Measurements from ENCODE around the gene HSD11B1. TPM values are rescaled to one million over a fixed set of nuclear protein-coding genes. Genes with fewer than 3 reads are reported as not detected.

Gene HSD11B1
- total RNA-seq, 1 donor from 2014 or later, result not detected

DNA sequence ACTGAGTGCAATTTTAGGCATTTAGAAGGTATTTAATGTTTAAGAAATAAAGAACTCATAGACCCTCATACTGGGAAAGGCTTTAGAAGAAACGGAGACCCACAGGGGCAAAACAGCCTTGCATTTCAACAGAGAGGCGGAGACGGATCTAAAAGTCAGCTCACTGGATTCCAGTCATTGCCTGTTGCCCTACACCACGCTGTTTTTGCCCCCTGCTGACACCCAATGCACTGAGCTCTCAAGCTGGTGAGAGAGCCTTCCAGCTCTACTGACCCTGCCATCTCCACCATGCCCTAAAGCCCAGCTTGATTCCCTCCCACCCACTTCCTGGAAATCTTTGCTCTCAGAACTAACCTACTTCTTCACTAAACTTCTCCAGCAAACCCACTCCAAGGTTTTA lies 44.0 kb downstream of the HSD11B1 start:
- no peak overlapping the region for H3K27ac ChIP-seq (ENCODE audit: low read depth, low read length)
- H3K36me3 ChIP-seq (ENCODE audit: control insufficient read depth in 3 of 3, insufficient read depth in 3 of 3, low read length in 3 of 3), result no peaks in the 10 kb centered on the region
- no peak overlapping the region for H3K9ac ChIP-seq (ENCODE audit: low read depth in 1 of 3, low read length in 3 of 3)
- peaks cover 9 to 11% (median 9%) of the 10 kb centered on the region in 3 donors for H3K4me1 ChIP-seq (ENCODE audit: control insufficient read depth in 3 of 3, insufficient read depth in 3 of 3, low read length in 3 of 3)
- H3K27me3 ChIP-seq (ENCODE audit: control insufficient read depth in 3 of 3, insufficient read depth in 3 of 3, low read length in 3 of 3), result no peaks in the 10 kb centered on the region
- H3K9me3 ChIP-seq (ENCODE audit: control insufficient read depth in 3 of 3, low read length in 3 of 3), result no peaks in the 10 kb centered on the region
- no peak overlapping the region for H3K4me3 ChIP-seq (ENCODE audit: low read length in 3 of 3)

DNA sequence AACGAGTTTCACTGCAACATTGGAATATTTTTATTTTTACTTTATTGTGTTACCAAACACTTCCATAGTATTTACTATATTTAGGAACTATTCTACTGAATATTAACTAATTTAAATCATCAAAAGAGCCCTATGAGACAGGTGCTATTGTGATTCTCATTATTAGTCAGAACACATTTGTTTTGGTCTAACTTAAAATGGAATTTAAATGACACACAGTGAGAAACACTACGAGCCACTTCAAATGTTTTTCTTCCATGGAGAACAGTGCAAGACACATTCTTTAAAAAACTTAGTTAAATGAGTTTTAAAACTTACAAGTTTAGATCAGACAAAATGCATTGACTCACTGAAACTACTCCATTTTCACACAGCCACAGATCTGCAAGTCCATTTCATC lies 44.6 kb downstream of the HSD11B1 start:
- H3K4me3 ChIP-seq (ENCODE audit: low read length in 3 of 3), result no peak overlapping the region
- no peaks in the 10 kb centered on the region for H3K27me3 ChIP-seq (ENCODE audit: control insufficient read depth in 3 of 3, insufficient read depth in 3 of 3, low read length in 3 of 3)
- H3K9ac ChIP-seq (ENCODE audit: low read depth in 1 of 3, low read length in 3 of 3), result no peak overlapping the region
- peaks cover 9 to 11% (median 9%) of the 10 kb centered on the region in 3 donors for H3K4me1 ChIP-seq (ENCODE audit: control insufficient read depth in 3 of 3, insufficient read depth in 3 of 3, low read length in 3 of 3)
- H3K36me3 ChIP-seq (ENCODE audit: control insufficient read depth in 3 of 3, insufficient read depth in 3 of 3, low read length in 3 of 3), result no peaks in the 10 kb centered on the region
- H3K9me3 ChIP-seq (ENCODE audit: control insufficient read depth in 3 of 3, low read length in 3 of 3), result no peaks in the 10 kb centered on the region
- no peak overlapping the region for H3K27ac ChIP-seq (ENCODE audit: low read depth, low read length)

DNA sequence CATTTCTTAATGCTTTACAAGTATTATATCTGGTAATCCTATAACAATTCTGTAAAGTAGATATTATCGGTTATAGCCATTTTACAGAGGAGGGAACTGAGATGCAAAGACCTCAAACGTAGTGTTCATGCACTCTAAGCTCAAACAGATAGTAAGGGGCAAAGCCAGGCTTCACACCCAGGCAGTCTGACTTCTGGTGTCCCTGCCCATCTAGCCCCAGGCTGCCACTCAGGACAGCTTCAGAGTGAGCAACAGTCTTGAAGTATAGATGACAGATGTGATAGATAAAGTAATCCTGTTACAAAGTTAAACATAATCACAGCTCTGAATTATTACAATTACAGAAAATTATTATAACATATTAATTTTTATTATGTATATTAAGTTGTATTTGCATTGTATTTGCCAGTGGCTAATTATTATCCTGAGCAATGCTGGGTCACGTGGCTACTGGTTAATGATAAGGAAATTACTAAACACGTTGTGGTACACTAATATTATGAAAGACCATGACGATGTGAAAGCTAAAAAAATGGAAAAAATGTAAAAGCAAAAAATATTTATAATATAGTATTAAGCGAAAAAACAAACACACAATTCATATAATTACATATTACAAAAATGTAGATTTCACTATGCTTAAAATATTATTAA lies 45.2 kb downstream of the HSD11B1 start:
- H3K36me3 ChIP-seq (ENCODE audit: control insufficient read depth in 3 of 3, insufficient read depth in 3 of 3, low read length in 3 of 3), result no peaks in the 10 kb centered on the region
- H3K9me3 ChIP-seq (ENCODE audit: control insufficient read depth in 3 of 3, low read length in 3 of 3), result no peaks in the 10 kb centered on the region
- no peak overlapping the region for H3K9ac ChIP-seq (ENCODE audit: low read depth in 1 of 3, low read length in 3 of 3)
- H3K27me3 ChIP-seq (ENCODE audit: control insufficient read depth in 3 of 3, insufficient read depth in 3 of 3, low read length in 3 of 3), result no peaks in the 10 kb centered on the region
- no peak overlapping the region for H3K27ac ChIP-seq (ENCODE audit: low read depth, low read length)
- H3K4me3 ChIP-seq (ENCODE audit: low read length in 3 of 3), result no peak overlapping the region
- H3K4me1 ChIP-seq (ENCODE audit: control insufficient read depth in 3 of 3, insufficient read depth in 3 of 3, low read length in 3 of 3), result peaks cover 9 to 11% (median 9%) of the 10 kb centered on the region in 3 donors

DNA sequence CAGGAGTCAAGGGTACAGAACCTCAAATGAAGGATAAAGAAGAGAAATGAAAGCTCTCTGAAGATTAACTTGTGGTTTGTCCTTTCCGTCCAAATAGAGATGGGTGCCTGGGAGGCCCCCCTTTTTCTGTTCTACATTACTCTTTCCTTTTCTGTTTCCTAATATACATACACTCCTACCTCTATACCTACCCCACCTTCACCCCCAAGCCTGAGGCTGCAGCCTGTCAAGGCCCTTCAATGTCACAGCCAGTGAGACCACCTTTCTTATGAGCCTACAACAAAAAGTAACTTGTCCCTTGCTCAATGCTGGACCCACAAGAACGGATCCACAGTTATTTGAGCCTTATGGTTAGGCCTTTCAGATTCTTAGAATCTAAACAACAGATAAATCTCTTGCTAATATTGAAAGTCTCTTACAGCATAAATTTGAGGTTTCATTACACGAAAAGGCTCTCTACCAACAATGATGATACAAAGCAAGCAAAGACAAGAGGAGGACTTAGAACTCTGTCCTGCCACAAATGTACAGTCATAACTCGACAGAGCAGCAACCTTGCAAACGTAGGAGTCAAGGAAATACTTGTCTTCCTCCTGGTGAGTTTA lies 47.1 kb downstream of the HSD11B1 start:
- Histone ChIP-seq H3K4me1 (ENCODE audit: control insufficient read depth in 3 of 3, insufficient read depth in 3 of 3, low read length in 3 of 3) (peaks cover 9 to 11% (median 9%) of the 10 kb centered on the region in 3 donors), H3K27me3 (ENCODE audit: control insufficient read depth in 3 of 3, insufficient read depth in 3 of 3, low read length in 3 of 3) (no peaks in the 10 kb centered on the region), H3K9me3 (ENCODE audit: control insufficient read depth in 3 of 3, low read length in 3 of 3) (no peaks in the 10 kb centered on the region), H3K36me3 (ENCODE audit: control insufficient read depth in 3 of 3, insufficient read depth in 3 of 3, low read length in 3 of 3) (no peaks in the 10 kb centered on the region), H3K9ac (ENCODE audit: low read depth in 1 of 3, low read length in 3 of 3) (no peak overlapping the region), H3K27ac (ENCODE audit: low read depth, low read length) (no peak overlapping the region), H3K4me3 (ENCODE audit: low read length in 3 of 3) (no peak overlapping the region)

DNA sequence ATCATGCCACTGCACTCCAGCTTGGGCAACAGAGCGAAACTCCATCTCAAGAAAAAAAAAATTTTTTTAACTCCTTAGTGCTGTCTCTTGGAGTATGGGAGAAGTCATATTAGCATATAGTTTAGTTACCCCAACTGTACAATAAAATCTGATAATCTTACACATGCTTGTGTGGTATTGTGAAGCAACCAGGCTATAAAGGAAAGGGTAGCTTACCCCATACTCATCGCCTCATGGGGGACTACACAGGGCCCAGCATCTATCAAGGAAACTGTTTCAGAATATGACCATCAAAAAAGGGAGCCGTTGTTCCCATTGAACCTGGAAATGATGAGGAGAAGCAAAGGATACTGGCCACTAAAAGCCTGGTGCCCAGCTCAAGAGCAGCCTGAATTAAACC lies 48.2 kb downstream of the HSD11B1 start:
- no peak overlapping the region for H3K4me3 ChIP-seq (ENCODE audit: low read length in 3 of 3)
- no peak overlapping the region for H3K27ac ChIP-seq (ENCODE audit: low read depth, low read length)
- H3K27me3 ChIP-seq (ENCODE audit: control insufficient read depth in 3 of 3, insufficient read depth in 3 of 3, low read length in 3 of 3), result no peaks in the 10 kb centered on the region
- no peaks in the 10 kb centered on the region for H3K36me3 ChIP-seq (ENCODE audit: control insufficient read depth in 3 of 3, insufficient read depth in 3 of 3, low read length in 3 of 3)
- H3K9ac ChIP-seq (ENCODE audit: low read depth in 1 of 3, low read length in 3 of 3), result no peak overlapping the region
- no peaks in the 10 kb centered on the region for H3K9me3 ChIP-seq (ENCODE audit: control insufficient read depth in 3 of 3, low read length in 3 of 3)
- peaks cover 3 to 4% (median 3%) of the 10 kb centered on the region in 3 donors for H3K4me1 ChIP-seq (ENCODE audit: control insufficient read depth in 3 of 3, insufficient read depth in 3 of 3, low read length in 3 of 3)

DNA sequence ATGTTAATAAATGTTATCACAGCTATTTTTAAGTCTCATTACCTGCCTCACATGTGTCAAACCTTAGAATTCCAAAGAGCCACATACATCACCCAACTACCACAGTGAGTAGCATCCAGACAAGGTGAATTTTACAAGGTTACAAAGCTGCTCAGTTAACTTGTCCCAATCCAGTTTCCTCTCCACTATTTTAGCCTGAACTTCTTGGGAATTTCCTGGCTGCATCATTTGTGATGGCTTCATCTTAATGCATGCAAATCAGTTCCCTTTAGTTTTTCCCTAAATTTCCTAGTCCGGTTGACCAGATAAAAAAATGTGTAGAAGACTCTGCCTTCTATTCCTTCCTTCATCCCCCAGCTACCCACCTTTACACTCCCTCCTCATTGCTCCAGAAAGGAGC lies 50.6 kb downstream of the HSD11B1 start:
- Histone ChIP-seq H3K4me1 (ENCODE audit: control insufficient read depth in 3 of 3, insufficient read depth in 3 of 3, low read length in 3 of 3) (peaks cover 7 to 13% (median 8%) of the 10 kb centered on the region in 3 donors), H3K36me3 (ENCODE audit: control insufficient read depth in 3 of 3, insufficient read depth in 3 of 3, low read length in 3 of 3) (peaks cover 0 to 2% (median 0%) of the 10 kb centered on the region in 3 donors), H3K4me3 (ENCODE audit: low read length in 3 of 3) (no peak overlapping the region), H3K9ac (ENCODE audit: low read depth in 1 of 3, low read length in 3 of 3) (no peak overlapping the region), H3K27me3 (ENCODE audit: control insufficient read depth in 3 of 3, insufficient read depth in 3 of 3, low read length in 3 of 3) (no peaks in the 10 kb centered on the region), H3K9me3 (ENCODE audit: control insufficient read depth in 3 of 3, low read length in 3 of 3) (no peaks in the 10 kb centered on the region), H3K27ac (ENCODE audit: low read depth, low read length) (no peak overlapping the region)

DNA sequence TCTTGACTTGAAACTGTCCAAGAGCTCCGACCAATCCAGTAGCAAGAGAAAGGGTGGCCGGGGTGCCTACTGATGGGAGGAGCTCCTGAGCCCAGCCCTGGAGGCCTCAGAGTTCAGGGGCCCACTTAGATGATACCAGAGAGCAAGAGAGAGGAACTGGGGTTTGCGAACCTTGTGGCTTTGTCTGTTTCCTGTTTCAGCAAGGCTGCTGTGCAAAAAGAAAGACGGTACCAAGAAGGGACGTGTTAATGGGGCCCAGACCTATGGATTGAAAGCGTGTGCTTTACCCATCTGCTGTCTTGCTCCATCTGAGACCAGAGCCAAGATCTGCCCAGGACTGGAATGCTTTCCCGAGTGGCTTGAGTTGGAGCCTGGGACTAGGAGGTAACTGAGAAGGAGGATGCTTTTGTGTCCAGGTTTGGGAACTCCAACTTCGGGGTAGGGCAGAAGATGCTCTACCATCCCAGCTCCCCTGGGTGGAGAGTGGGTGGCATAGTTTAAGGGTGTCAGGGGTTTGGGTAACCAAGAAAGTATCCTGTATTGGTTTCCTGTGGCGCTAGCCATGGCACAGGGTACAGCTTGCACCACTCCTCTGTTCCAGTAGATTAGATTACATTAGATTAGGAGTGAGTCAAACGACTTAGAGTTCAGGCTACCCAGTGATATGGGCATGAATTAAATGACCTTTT lies 51.4 kb downstream of the HSD11B1 start, which contains the start of gene TRAF3IP3:
TSS of gene TRAF3IP3 (plus strand) at position 128 of the 689 bp plus-strand sequence. CDS start 3,987 bp downstream, outside the sequence.
- no peaks in the 10 kb centered on the region for H3K27me3 ChIP-seq (ENCODE audit: control insufficient read depth in 3 of 3, insufficient read depth in 3 of 3, low read length in 3 of 3)
- H3K9ac ChIP-seq (ENCODE audit: low read depth in 1 of 3, low read length in 3 of 3), result no peak within 1 kb of the TSS
- H3K36me3 ChIP-seq (ENCODE audit: control insufficient read depth in 3 of 3, insufficient read depth in 3 of 3, low read length in 3 of 3), result peaks cover 0 to 2% (median 0%) of the 10 kb centered on the region in 3 donors
- peak within 1 kb of the TSS in 1 of 3 donors; percentile 36 for H3K4me3 ChIP-seq (ENCODE audit: low read length in 3 of 3)
- H3K4me1 ChIP-seq (ENCODE audit: control insufficient read depth in 3 of 3, insufficient read depth in 3 of 3, low read length in 3 of 3), result peaks cover 7 to 17% (median 10%) of the 10 kb centered on the region in 3 donors
- no peaks in the 10 kb centered on the region for H3K9me3 ChIP-seq (ENCODE audit: control insufficient read depth in 3 of 3, low read length in 3 of 3)
- H3K27ac ChIP-seq (ENCODE audit: low read depth, low read length), result no peak within 1 kb of the TSS

DNA sequence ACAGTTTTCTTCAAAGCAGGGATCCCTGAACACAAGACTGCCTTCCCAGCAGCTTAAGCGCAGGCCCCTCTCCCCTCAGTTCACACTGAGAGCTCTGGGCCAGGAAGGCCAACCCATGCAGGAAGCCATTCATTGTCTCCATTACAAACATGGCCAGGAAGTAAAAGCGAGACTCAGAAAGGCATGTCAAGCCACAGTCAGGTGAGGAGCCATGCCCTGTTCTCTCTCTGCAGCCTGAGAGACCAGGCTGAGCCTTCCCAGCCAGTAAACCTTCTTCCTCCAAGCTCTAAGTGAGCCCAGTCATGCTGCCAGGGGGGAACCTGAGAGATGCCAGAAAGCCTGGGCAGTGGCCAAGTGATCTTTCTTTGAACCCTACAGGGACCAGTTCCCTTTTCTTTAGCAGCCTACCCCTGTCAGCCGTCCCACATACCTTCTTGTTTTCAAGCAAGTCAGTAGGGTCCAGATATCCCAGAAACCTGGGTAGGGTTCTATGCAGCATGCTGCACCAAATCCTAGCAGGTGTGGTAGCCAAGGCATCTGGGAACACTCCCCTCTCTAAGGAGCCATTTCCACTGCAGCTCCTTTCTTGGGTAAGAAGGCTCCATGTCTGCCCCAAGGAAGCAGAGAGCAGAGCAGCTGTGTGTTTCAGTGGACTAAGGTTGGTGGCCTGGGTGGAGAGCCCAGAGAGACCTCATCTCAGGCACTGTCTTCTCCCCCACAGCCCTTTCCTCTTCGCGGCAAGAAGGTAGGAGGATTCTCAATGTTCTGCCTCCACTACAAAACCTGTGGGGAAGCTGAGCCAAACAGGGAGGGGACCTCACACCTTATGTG lies 52.2 kb downstream of the HSD11B1 start:
- no peaks in the 10 kb centered on the region for H3K27me3 ChIP-seq (ENCODE audit: control insufficient read depth in 3 of 3, insufficient read depth in 3 of 3, low read length in 3 of 3)
- peaks cover 0 to 2% (median 0%) of the 10 kb centered on the region in 3 donors for H3K36me3 ChIP-seq (ENCODE audit: control insufficient read depth in 3 of 3, insufficient read depth in 3 of 3, low read length in 3 of 3)
- H3K9me3 ChIP-seq (ENCODE audit: control insufficient read depth in 3 of 3, low read length in 3 of 3), result no peaks in the 10 kb centered on the region
- peaks cover 7 to 17% (median 10%) of the 10 kb centered on the region in 3 donors for H3K4me1 ChIP-seq (ENCODE audit: control insufficient read depth in 3 of 3, insufficient read depth in 3 of 3, low read length in 3 of 3)
- peak overlapping the region in 1 of 3 donors; percentile 10 for H3K9ac ChIP-seq (ENCODE audit: low read depth in 1 of 3, low read length in 3 of 3)
- H3K4me3 ChIP-seq (ENCODE audit: low read length in 3 of 3), result peak overlapping the region in 1 of 3 donors; percentile 36
- H3K27ac ChIP-seq (ENCODE audit: low read depth, low read length), result no peak overlapping the region

DNA sequence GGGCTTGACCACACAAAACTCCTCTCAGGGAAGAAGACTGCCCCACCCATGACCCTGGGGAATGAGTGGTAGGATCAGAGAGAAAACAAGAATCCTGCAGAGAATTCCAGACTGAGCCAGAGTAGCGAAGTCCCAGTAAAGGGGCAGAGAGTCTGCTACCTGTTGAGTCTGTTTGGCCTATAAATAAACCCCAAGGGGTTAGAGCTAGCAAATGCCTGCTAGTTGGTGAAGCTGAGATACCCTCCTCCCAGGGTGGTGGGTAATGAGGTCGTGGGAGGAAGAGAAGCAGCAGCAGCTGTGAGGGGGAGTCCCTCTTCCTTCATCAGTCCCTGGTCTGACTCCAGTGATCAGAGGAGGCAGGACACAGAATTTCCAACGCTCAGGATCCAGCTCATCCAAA lies 53.8 kb downstream of the HSD11B1 start:
- H3K27ac ChIP-seq (ENCODE audit: low read depth, low read length), result no peak overlapping the region
- H3K4me3 ChIP-seq (ENCODE audit: low read length in 3 of 3), result no peak overlapping the region
- peaks cover 7 to 17% (median 10%) of the 10 kb centered on the region in 3 donors for H3K4me1 ChIP-seq (ENCODE audit: control insufficient read depth in 3 of 3, insufficient read depth in 3 of 3, low read length in 3 of 3)
- H3K9ac ChIP-seq (ENCODE audit: low read depth in 1 of 3, low read length in 3 of 3), result no peak overlapping the region
- H3K9me3 ChIP-seq (ENCODE audit: control insufficient read depth in 3 of 3, low read length in 3 of 3), result no peaks in the 10 kb centered on the region
- H3K36me3 ChIP-seq (ENCODE audit: control insufficient read depth in 3 of 3, insufficient read depth in 3 of 3, low read length in 3 of 3), result peaks cover 0 to 2% (median 0%) of the 10 kb centered on the region in 3 donors
- H3K27me3 ChIP-seq (ENCODE audit: control insufficient read depth in 3 of 3, insufficient read depth in 3 of 3, low read length in 3 of 3), result no peaks in the 10 kb centered on the region
